GM18517 (cell line): ENCODE results near the gene SCGB2A2.

Experiments
- ATAC-seq: cut with Tn5 transposase; IDR thresholded peaks from one replicate; pipeline ENCODE4 v1.9.1; 2021; ENCODE audit warnings: mild to moderate bottlenecking, moderate library complexity; ENCODE audit not compliant: unreplicated experiment

SCGB2A2 gene

GRCh38 chr11:62298975-62299374 lies 29.0 kb downstream of the SCGB2A2 start, which contains the start of gene SCGB1D4:
TSS of gene SCGB1D4 (minus strand) at chr11:62299075. CDS start at chr11:62299010, 65 bp downstream.
- no peak for ATAC-seq

- ATAC-seq, result no peak
These were observed 36.3 kb downstream of the SCGB2A2 start for GRCh38 chr11:62306227-62306626.

- ATAC-seq, result no peak
These were observed 38.0 kb downstream of the SCGB2A2 start for GRCh38 chr11:62307950-62308349.

GRCh38 chr11:62309991-62310390 lies 40.0 kb downstream of the SCGB2A2 start:
- no peak for ATAC-seq

- ATAC-seq, result no peak
These were observed 45.5 kb downstream of the SCGB2A2 start for GRCh38 chr11:62315431-62315830.

- ATAC-seq, result no peak
These were observed 52.6 kb downstream of the SCGB2A2 start for GRCh38 chr11:62322524-62322923.
